Fibroblast of mammary gland (primary cell): Measurements from ENCODE around the gene FXYD2.

Experiments used
- DNase-seq: peaks from one replicate; pipeline ENCODE4 v3.0.0-alpha.2; 2010; ENCODE audit warnings: low read depth
- H3K4me3 ChIP-seq: 2 replicates; pipeline ENCODE4 v1.5.1; 2011; ENCODE audit warnings: low read depth, mild to moderate bottlenecking, low read length, moderate library complexity; ENCODE audit not compliant: control insufficient read depth
- TF ChIP-seq, protein P1 (sequence below): conservative IDR thresholded peaks from 2 replicates; pipeline ENCODE4 v1.5.1; 2011; ENCODE audit warnings: low read depth, low read length, inconsistent platforms; ENCODE audit not compliant: control insufficient read depth, insufficient read depth

The FXYD2 gene

DNA sequence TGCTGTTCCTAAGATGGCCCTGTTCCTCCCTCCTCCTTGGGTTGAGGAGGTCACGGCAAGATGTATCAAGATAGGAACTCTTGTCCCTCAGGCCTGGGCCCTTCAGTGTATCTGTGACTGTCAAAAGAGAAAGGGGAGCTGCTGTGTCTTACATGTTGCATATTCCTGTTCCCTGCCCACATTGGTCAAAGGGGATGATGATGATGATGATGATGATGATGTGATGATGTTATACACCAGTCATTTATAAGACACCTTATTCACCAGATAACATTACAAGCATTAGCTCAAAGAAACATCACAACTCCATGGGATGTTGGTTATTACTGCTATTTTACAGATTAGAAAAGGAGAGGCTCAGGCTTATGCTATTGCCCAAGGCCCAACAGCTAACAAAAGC is 38.2 kb upstream of the FXYD2 start:
- DNase-seq: no peak
- H3K4me3 ChIP-seq: no peak overlapping the region
- TF ChIP-seq, protein P1, sequence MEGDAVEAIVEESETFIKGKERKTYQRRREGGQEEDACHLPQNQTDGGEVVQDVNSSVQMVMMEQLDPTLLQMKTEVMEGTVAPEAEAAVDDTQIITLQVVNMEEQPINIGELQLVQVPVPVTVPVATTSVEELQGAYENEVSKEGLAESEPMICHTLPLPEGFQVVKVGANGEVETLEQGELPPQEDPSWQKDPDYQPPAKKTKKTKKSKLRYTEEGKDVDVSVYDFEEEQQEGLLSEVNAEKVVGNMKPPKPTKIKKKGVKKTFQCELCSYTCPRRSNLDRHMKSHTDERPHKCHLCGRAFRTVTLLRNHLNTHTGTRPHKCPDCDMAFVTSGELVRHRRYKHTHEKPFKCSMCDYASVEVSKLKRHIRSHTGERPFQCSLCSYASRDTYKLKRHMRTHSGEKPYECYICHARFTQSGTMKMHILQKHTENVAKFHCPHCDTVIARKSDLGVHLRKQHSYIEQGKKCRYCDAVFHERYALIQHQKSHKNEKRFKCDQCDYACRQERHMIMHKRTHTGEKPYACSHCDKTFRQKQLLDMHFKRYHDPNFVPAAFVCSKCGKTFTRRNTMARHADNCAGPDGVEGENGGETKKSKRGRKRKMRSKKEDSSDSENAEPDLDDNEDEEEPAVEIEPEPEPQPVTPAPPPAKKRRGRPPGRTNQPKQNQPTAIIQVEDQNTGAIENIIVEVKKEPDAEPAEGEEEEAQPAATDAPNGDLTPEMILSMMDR: no peak

DNA sequence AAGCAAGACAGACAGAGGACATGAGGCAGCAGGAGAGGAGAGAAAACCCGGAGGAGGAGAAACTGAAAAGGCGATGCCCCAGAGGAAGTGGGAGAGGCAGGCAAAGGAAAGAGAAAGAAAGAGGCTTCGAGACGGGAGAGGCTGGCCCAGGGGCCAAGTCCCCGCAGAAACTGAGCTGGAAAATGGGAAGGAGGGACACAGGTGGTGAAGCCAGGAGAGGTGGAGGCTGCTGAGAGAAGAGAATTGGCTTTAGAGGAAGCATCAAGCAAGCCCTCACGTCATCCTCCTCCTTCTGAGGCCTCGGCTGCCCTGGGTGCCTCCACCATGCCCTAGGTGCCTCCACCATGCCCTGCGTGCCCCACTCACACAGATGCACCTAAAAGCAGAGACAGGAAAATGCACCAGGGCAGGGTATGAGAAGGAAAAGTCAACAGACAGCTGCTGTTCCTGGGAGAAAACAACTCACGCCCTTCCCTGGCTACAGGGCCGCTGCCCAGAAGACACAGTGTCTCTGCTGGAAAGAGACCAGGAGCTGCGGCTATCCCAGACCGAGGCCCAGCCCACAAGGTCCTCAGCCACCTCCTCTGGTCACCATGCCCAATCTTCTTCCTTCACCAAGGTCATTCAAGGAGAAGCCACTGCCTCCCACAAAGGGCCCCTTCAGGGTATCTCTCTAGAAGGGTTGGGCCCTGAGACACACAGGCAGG is 37.6 kb upstream of the FXYD2 start:
- H3K4me3 ChIP-seq: no peak overlapping the region
- TF ChIP-seq, protein P1: no peak
- DNase-seq: no peak

DNA sequence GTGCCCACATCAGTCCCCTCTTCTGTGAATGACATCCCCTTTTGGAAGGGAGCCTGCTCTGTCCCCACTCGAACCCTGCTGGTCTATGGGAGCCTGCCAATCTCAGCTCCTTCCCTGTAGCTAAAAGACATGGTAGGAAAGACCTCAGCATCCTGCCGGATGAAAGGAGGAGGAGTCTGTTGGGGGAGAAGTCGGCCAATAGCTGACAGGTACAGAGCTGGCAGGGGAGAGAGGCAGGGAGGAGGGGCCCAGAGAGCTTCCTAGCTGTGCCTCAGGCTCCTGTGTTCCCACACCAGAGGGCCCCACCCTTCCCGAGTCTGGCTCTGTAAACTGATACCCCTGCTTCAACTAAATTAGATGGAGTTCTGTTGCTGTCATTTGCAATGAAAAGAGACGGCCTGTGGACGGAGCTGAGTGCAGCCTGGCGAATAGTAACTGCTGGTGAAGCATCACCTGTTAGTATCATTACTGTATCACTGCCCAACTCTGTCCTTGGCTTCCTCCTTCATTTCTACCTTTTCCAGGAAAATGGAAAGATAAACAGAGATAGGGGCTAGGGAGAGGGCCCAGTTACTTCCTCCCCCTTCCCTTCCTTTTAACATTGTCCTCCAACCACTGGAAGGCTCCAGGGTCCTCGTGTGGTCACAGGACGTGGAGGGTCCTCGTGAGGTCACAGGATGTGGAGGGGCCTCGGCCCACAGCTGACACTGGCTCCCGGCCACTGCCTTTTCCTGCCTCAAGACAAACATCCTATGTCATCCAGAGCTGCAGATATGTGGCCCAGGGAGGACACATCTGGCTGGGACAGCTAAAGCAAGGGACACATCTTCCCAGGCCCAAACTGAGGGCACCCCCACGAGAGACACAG is 36.8 kb upstream of the FXYD2 start:
- TF ChIP-seq, protein P1: no peak
- no peak overlapping the region for H3K4me3 ChIP-seq
- DNase-seq: peak; percentile 6

DNA sequence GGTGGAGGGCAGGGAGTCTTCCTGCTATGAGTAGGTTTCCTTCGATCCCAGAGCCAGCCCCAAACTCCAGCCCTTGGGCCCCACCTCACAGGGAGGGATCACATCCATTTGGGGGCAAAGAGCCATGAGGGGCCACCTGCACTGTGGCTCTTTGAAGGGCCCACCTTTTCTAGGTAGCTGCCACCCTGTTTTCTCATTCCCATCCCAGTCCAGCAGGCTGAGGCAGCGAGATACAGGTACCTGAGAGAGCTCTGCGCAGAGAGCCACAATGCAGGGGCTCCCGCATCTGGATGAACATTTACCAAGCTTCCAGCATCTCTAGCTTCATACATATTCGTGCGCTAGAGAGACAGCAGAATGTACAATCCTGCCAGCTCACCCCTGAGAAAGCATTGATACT is 35.6 kb upstream of the FXYD2 start:
- DNase-seq: no peak
- H3K4me3 ChIP-seq: no peak overlapping the region
- TF ChIP-seq, protein P1: no peak

DNA sequence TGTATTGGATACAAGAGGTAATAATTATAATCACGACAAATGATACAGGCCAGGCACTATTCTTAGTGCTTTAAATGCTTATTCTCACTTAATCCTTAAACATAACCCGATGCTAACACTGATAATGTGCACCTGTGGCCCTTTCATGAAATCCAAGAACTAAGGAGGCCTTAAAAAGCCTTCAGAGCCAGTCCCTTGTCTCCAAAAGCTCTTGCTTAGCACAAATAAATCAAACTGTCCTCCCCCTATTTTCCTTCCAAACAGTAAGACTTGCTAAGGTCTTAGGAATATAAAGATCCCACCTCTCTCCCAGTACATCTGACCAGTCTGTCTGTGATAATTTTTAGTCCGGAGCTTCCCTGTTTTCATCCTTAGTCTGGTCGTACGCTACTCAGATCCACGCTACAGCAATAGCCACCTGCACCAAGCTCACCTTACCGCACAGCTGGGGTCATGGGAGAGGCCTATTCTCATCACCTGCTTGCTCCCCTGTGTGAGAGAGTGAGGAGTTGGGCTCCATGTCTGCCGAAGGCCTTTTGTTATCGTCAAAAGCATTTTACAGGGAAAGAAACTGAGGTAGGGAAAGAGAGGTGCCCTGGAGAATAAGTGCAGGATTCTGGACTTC is 35.1 kb upstream of the FXYD2 start:
- no peak overlapping the region for H3K4me3 ChIP-seq
- TF ChIP-seq, protein P1: no peak
- DNase-seq: no peak

DNA sequence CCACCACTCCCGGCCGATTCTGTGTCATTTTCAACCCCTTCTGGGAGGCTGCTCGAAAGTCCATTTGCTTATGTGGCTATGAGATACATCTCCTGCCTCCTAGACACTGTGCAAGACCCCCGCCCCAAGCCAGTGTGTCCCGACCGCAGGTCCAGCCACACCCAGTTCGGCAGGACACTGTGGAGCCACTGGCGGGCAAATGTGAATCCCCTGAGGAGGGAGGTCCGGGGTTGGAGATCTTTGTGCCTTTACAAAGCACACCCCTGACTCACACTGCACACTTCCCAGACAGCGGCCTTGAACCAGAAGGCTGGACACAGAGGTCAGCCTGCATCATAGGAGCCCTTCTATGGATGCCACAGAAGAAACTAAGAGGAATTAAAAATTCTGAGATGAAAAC is 34.5 kb upstream of the FXYD2 start:
- no peak overlapping the region for H3K4me3 ChIP-seq
- TF ChIP-seq, protein P1: no peak
- no peak for DNase-seq
